ENCODE measurements around the gene PXYLP1.

- TF ChIP-seq ZNF212 (CRISPR knock-in tag; IDR thresholded peaks at IDR 0.05) = no peak
- no peak for TF ChIP-seq PTTG1 (tag; IDR thresholded peaks at IDR 0.05; ENCODE audit: low read depth)
- no peak for TF ChIP-seq ZBTB8A (IDR thresholded peaks at IDR 0.05; ENCODE audit: partially characterized antibody)
- TF ChIP-seq TEAD4 (IDR thresholded peaks at IDR 0.05; ENCODE audit: low read length) = no peak
- TF ChIP-seq TEAD4 (CRISPR knock-in tag; IDR thresholded peaks at IDR 0.05; ENCODE audit: borderline replicate concordance) = no peak
- no peak for TF ChIP-seq XRCC3 (IDR thresholded peaks at IDR 0.05)
- TF ChIP-seq CBFA2T2 (conservative IDR thresholded peaks at IDR 0.05) = no peak
- no peak for TF ChIP-seq MAX (CRISPR knock-in tag; IDR thresholded peaks at IDR 0.05)
- TF ChIP-seq RNF2 (IDR thresholded peaks at IDR 0.05) = no peak
- no peak for TF ChIP-seq CBX2 (IDR thresholded peaks at IDR 0.05; ENCODE audit: insufficient read depth, low read length, poor library complexity, severe bottlenecking)
- TF ChIP-seq TRIM24 (IDR thresholded peaks at IDR 0.05) = no peak
- no peak for TF ChIP-seq USF2 (CRISPR knock-in tag; IDR thresholded peaks at IDR 0.05)
- no peak for TF ChIP-seq CTCF (IDR thresholded peaks at IDR 0.05 in 2 of 3, conservative IDR thresholded peaks at IDR 0.05 in 1 of 3; ENCODE audit: insufficient read depth in 2 of 3, low read depth in 1 of 3, low read length in 3 of 3)
- TF ChIP-seq SMARCA4 (IDR thresholded peaks at IDR 0.05) = no peak
These were observed 105.3 kb downstream of the PXYLP1 start for GRCh38 chr3:141336672-141337522.

All from K562 (cell line).